ENCODE measurements around the gene TTC8. TPM values are rescaled to one million over a fixed set of nuclear protein-coding genes. Genes with fewer than 3 reads are reported as not detected.

The TTC8 gene
- total RNA-seq, 1 experiment from 2014 or later = 9.2 TPM

GRCh38 chr14:88902850-88903249 is 78.4 kb downstream of the TTC8 start:
- Mint-ChIP-seq H3K9me3 (peaks cover 8 to 10% of the 10 kb centered on the region in 2 experiments; a peak in 4 of 5 replicates), H3K27ac (no peak overlapping the region), H3K4me1 (no peaks in the 10 kb centered on the region), H3K27me3 (ENCODE audit: low read depth) (peaks cover 7% of the 10 kb centered on the region), H3K36me3 (ENCODE audit: insufficient read depth in 1 of 3, low read depth in 3 of 3) (peaks cover 0 to 2% (median 2%) of the 10 kb centered on the region in 3 experiments; a peak in 2 of 7 replicates), H3K4me3 (no peak overlapping the region; a peak in 1 of 5 replicates)
- H2BK120ac ChIP-seq (ENCODE audit: low read depth, low read length, poor library complexity, severe bottlenecking) = no peak overlapping the region
- no peaks in the 10 kb centered on the region for H3K23me2 ChIP-seq (ENCODE audit: insufficient read length, low read depth, low read length, poor library complexity, severe bottlenecking)
- no peaks in the 10 kb centered on the region for H3K79me1 ChIP-seq (ENCODE audit: insufficient read depth, low read depth, low read length, poor library complexity, severe bottlenecking)
- no peak overlapping the region for H3K56ac ChIP-seq (ENCODE audit: insufficient read length, low read depth, low read length)
- no peak overlapping the region for H2AFZ ChIP-seq (ENCODE audit: low read length)
- H3K23ac ChIP-seq (ENCODE audit: insufficient read length, low read depth, low read length) = no peak overlapping the region
- H3K27me3 ChIP-seq (ENCODE audit: insufficient read depth, low read length) = no peaks in the 10 kb centered on the region
- no peak overlapping the region for H3K27ac ChIP-seq (ENCODE audit: insufficient read length, low read depth, low read length)
- no peak overlapping the region for H2BK20ac ChIP-seq (ENCODE audit: low read depth, low read length, poor library complexity, severe bottlenecking)
- H4K20me1 ChIP-seq (ENCODE audit: control insufficient read depth, insufficient read depth, insufficient read length) = no peaks in the 10 kb centered on the region
- no peaks in the 10 kb centered on the region for H3K9me3 ChIP-seq (ENCODE audit: control insufficient read depth, low read depth, low read length)
- H3K18ac ChIP-seq (ENCODE audit: insufficient read length, low read depth, low read length) = no peak overlapping the region
- no peak overlapping the region for H4K5ac ChIP-seq (ENCODE audit: insufficient read length, low read depth, low read length)
- H3K14ac ChIP-seq (ENCODE audit: insufficient read depth, low read length) = no peak overlapping the region
- no peak for DNase-seq
- H3K4me2 ChIP-seq (ENCODE audit: insufficient read depth, insufficient read length, low read length) = no peak overlapping the region
- no peak overlapping the region for H3T11ph ChIP-seq (ENCODE audit: low read length)
- WGBS (ENCODE audit: extremely low coverage, insufficient read length, low lambda C conversion rate) = no CpG with 5 or more reads among the region's 1 CpG
- H2AK5ac ChIP-seq (ENCODE audit: insufficient read length, low read length) = no peak overlapping the region
- H3K4ac ChIP-seq (ENCODE audit: low read depth, low read length) = no peak overlapping the region
- H2BK15ac ChIP-seq (ENCODE audit: low read depth, low read length) = no peak overlapping the region
- H3K9ac ChIP-seq (ENCODE audit: extremely low read depth, insufficient read length, low read length) = no peak overlapping the region
- no peak overlapping the region for H2BK5ac ChIP-seq (ENCODE audit: insufficient read length, low read length)
- H4K91ac ChIP-seq (ENCODE audit: insufficient read length, low read depth, low read length) = no peak overlapping the region
- no peak overlapping the region for H4K8ac ChIP-seq (replicated peaks; ENCODE audit: insufficient read length, low read depth, low read length)
- no peak overlapping the region for H2BK12ac ChIP-seq (ENCODE audit: insufficient read length, low read depth, low read length)
- no peaks in the 10 kb centered on the region for H3K79me2 ChIP-seq (ENCODE audit: insufficient read depth, low read length)
- H3K4me1 ChIP-seq (ENCODE audit: insufficient read depth, low read length) = no peaks in the 10 kb centered on the region
- no peak for TF ChIP-seq CTCF (conservative IDR thresholded peaks at IDR 0.05)

All from H9 (cell line).